Panc1 (cell line): ENCODE data around the gene SLC34A1. TPM values are rescaled to one million over a fixed set of nuclear protein-coding genes. Genes with fewer than 3 reads are reported as not detected.

Experiments
- ATAC-seq: fragments of 200-7000 bp; cut with Tn5 transposase; 2 replicates; pipeline ENCODE4 v1.9.1; 2020; ENCODE audit warnings: mild to moderate bottlenecking, moderate library complexity
- BruUV-seq: library from RNA; stranded (reverse); fragments of 400-500 nt; replicated peaks from 2 replicates; lab custom pipeline; 2021; lab: Mats Ljungman, UMichigan
- CTCF ChIA-PET: fragments of 300-600 bp; sonication (Branson Sonifier 250); formaldehyde crosslinking; loops from one replicate; lab custom pipeline; 2022; ENCODE audit warnings: antibody characterized with exemption; lab: Charles Lee
- POLR2A ChIA-PET: fragments of 300-600 bp; sonication (Branson Sonifier 250); formaldehyde crosslinking; loops from one replicate; lab custom pipeline; 2022; ENCODE audit warnings: antibody characterized with exemption; lab: Charles Lee
- DNase-seq: peaks from one replicate; pipeline ENCODE4 v3.0.0-alpha.2; 2010; ENCODE audit warnings: low read depth, low spot score
- H3K27ac ChIP-seq: 2 replicates; pipeline ENCODE4 v1.5.1; 2011; ENCODE audit warnings: mild to moderate bottlenecking, low read length, inconsistent platforms
- H3K27me3 ChIP-seq: fragments of 200-500 bp; sonication (Bioruptor generic); 2 replicates; pipeline ENCODE4 v1.6.0; 2014; ENCODE audit warnings: low read length, inconsistent platforms; ENCODE audit not compliant: control insufficient read depth, insufficient read depth
- H3K36me3 ChIP-seq: fragments of 200-500 bp; sonication (Bioruptor generic); 2 replicates; pipeline ENCODE4 v1.5.1; 2014; ENCODE audit warnings: inconsistent platforms, mild to moderate bottlenecking, low read length, moderate library complexity; ENCODE audit not compliant: control insufficient read depth, insufficient read depth
- H3K4me1 ChIP-seq: 2 replicates; pipeline ENCODE4 v1.5.1; 2011; ENCODE audit warnings: inconsistent platforms, mild to moderate bottlenecking, low read length, moderate library complexity; ENCODE audit not compliant: control insufficient read depth, insufficient read depth
- H3K4me3 ChIP-seq, 2 experiments: 2 replicates each; pipeline ENCODE4 v1.5.1; 2011 to 2012; ENCODE audit warnings: low read depth in 2 of 2, low read length in 2 of 2, mild to moderate bottlenecking in 2 of 2, inconsistent platforms in 1 of 2, moderate library complexity in 1 of 2
- H3K9me3 ChIP-seq: fragments of 200-500 bp; sonication (Bioruptor generic); 2 replicates; pipeline ENCODE4 v1.5.1; 2014; ENCODE audit warnings: low read depth, mild to moderate bottlenecking, inconsistent platforms, low read length, moderate library complexity; ENCODE audit not compliant: control insufficient read depth, insufficient read depth
- CTCF ChIP-seq: fragments of 450-650 bp; IDR thresholded peaks from 2 replicates; pipeline ENCODE4 v1.5.1; 2017; ENCODE audit warnings: mild to moderate bottlenecking
- POLR2AphosphoS5 ChIP-seq: IDR thresholded peaks from 2 replicates; pipeline ENCODE4 v1.6.1; 2012; ENCODE audit warnings: mild to moderate bottlenecking, low read depth, low read length, moderate library complexity
- REST ChIP-seq, 2 experiments: IDR thresholded peaks; 2 replicates each; pipeline ENCODE4 v1.6.1; 2011 to 2012; ENCODE audit warnings: low read depth in 2 of 2, control low read depth in 1 of 2, low read length in 1 of 2, mild to moderate bottlenecking in 1 of 2, moderate library complexity in 1 of 2; ENCODE audit not compliant: insufficient read depth in 1 of 2
- SIN3A ChIP-seq: IDR thresholded peaks from 2 replicates; pipeline ENCODE4 v1.6.1; 2012; ENCODE audit warnings: low read depth, mild to moderate bottlenecking, low read length, moderate library complexity, borderline replicate concordance; ENCODE audit not compliant: insufficient read depth
- TCF7L2 ChIP-seq: IDR thresholded peaks from 2 replicates; pipeline ENCODE4 v1.6.1; 2011; ENCODE audit warnings: mild to moderate bottlenecking, low read depth, low read length, inconsistent platforms
- in situ Hi-C: cut with HindIII; loops from 2 replicates; pipeline ENCODE4 v1.10.0; 2016; ENCODE audit warnings: low sequenced_read_pairs, low pct_unique_long_range_greater_than_20kb
- intact Hi-C: fragments of 100-400 bp; cut with micrococcal nuclease; formaldehyde crosslinking; loops from one replicate; pipeline ENCODE4 v1.10.0; 2022; ENCODE audit not compliant: unreplicated experiment
- total RNA-seq: library from RNA; stranded (reverse); gene quantifications from one replicate; pipeline ENCODE4 v1.2.1, GENCODE V29; 2021; ENCODE audit not compliant: unreplicated experiment

The SLC34A1 gene
- total RNA-seq, 1 experiment from 2014 or later: not detected

GRCh38 chr5:177364159-177364962, 19.9 kb upstream of the SLC34A1 start:
- Histone ChIP-seq H3K9me3 (no peaks in the 10 kb centered on the region), H3K4me1 (peaks cover 20% of the 10 kb centered on the region), H3K36me3 (no peaks in the 10 kb centered on the region), H3K4me3 (no peak overlapping the region), H3K27me3 (no peaks in the 10 kb centered on the region), H3K27ac (no peak overlapping the region)
- ChIA-PET POLR2A (no interaction called here), CTCF (no interaction called here)
- TF ChIP-seq SIN3A (no peak), CTCF (no peak), POLR2AphosphoS5 (no peak), TCF7L2 (no peak)
- ATAC-seq: no peak
- in situ Hi-C loops (no loop called here), intact Hi-C loops (no loop called here)
- no TSS peak for BruUV-seq
- DNase-seq: no peak

- ATAC-seq (no peak), DNase-seq (no peak)
- Histone ChIP-seq H3K4me1 (peaks cover 20% of the 10 kb centered on the region), H3K27me3 (no peaks in the 10 kb centered on the region), H3K9me3 (no peaks in the 10 kb centered on the region), H3K36me3 (no peaks in the 10 kb centered on the region; the same call in 1 of the 2 replicates), H3K4me3 (peak overlapping the region in 1 of 2 experiments; percentile 45; a peak in 2 of 4 replicates), H3K27ac (peak overlapping the region; percentile 78)
- no TSS peak for BruUV-seq
- intact Hi-C loops (no loop called here), in situ Hi-C loops (no loop called here)
- ChIA-PET CTCF (interaction anchor here (0.6 to 1.3 kb wide), 3 partner anchors 17 to 295 kb away, joined by 4 to 7 read pairs (median 5); no protein-coding TSS in a partner anchor), POLR2A (no interaction called here)
- TF ChIP-seq TCF7L2: no peak
- TF ChIP-seq SIN3A: no peak
- no peak for TF ChIP-seq REST (IDR thresholded peaks at IDR 0.05; ENCODE audit: insufficient read depth in 1 of 2, low read depth in 2 of 2, low read length in 1 of 2)
- TF ChIP-seq CTCF: no peak
- no peak for TF ChIP-seq POLR2AphosphoS5
These were observed 18.2 kb upstream of the SLC34A1 start for GRCh38 chr5:177365845-177366527.
